Keratinocyte (primary cell): ENCODE results near the gene PER1.

Experiments
- CTCF ChIP-seq, 3 experiments: IDR thresholded peaks in 1 of 3; conservative IDR thresholded peaks in 1 of 3; optimal IDR thresholded peaks in 1 of 3; 2 replicates in 2 of 3; 3 replicates in 1 of 3; pipeline versions ENCODE3 to v1.5.1; 2011; ENCODE audit warnings: low read length in 3 of 3, mild to moderate bottlenecking in 3 of 3, moderate library complexity in 2 of 3, control low read depth in 1 of 3, inconsistent platforms in 1 of 3; ENCODE audit not compliant: insufficient read depth in 2 of 3; ENCODE audit errors: extremely low read depth in 1 of 3
- EZH2 ChIP-seq: IDR thresholded peaks from one replicate; pipeline ENCODE4 v1.6.1; 2012; ENCODE audit warnings: inconsistent platforms, mild to moderate bottlenecking, low read length, moderate library complexity

DNA sequence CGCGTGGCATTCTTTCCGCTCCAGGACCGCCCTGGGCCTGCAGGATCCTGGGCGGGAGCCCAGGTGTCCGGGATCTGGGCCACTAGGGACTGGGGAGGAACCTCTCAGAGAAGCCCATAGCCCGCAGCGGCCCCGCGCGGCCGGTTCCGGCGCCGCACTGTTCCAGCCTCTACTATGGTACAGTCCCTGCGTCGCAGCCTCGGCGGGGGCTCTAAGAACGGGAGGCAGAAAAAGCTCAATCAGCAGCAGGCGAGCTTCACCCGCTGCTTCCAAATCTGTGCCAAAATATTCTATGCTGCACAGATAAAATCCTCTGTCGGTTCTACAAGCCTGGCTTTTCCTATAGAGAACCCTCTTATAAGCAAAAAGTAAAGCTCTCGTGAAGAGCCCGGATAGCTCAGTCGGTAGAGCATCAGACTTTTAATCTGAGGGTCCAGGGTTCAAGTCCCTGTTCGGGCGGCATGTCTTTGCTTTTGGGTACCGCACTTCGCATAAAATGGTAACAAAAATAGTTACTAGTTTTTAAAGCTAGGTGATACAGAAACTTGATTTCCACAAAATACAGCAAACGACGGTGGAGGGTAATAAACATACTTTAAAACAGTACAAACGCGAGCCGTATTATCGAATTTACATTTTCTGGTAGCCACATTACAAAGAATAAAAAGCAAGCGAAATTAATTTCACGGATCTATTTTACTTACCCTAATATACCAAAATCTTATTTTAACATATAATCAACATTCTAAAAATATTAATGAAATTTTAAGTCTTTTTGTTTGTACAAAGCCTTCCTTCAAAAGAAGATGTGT is 33.2 kb downstream of the PER1 start:
- TF ChIP-seq CTCF (optimal IDR thresholded peaks at IDR 0.05 in 1 of 3, IDR thresholded peaks at IDR 0.05 in 1 of 3, conservative IDR thresholded peaks at IDR 0.05 in 1 of 3; ENCODE audit: extremely low read depth in 1 of 3, insufficient read depth in 2 of 3, low read length in 3 of 3) (peak; percentile 70 to 94 (median 79)), EZH2 (no peak)
